GM19328 (cell line): ENCODE results near the gene VAMP3.

Source experiments
- ATAC-seq: cut with Tn5 transposase; IDR thresholded peaks from one replicate; pipeline ENCODE4 v1.9.1; 2021; ENCODE audit warnings: mild to moderate bottlenecking, moderate library complexity; ENCODE audit not compliant: unreplicated experiment

Gene VAMP3

GRCh38 chr1:7770997-7771822 is at the start of gene VAMP3:
Gene VAMP3 (plus strand): TSS chr1:7771296. CDS start chr1:7771384, 88 bp downstream.
- ATAC-seq: peak; percentile 77

- no peak for ATAC-seq
These were observed 49.0 kb upstream of the VAMP3 start for GRCh38 chr1:7721940-7722669.

GRCh38 chr1:7722670-7723012 is 48.5 kb upstream of the VAMP3 start:
- ATAC-seq: no peak

GRCh38 chr1:7726623-7727022 is 44.5 kb upstream of the VAMP3 start:
- no peak for ATAC-seq

DNA sequence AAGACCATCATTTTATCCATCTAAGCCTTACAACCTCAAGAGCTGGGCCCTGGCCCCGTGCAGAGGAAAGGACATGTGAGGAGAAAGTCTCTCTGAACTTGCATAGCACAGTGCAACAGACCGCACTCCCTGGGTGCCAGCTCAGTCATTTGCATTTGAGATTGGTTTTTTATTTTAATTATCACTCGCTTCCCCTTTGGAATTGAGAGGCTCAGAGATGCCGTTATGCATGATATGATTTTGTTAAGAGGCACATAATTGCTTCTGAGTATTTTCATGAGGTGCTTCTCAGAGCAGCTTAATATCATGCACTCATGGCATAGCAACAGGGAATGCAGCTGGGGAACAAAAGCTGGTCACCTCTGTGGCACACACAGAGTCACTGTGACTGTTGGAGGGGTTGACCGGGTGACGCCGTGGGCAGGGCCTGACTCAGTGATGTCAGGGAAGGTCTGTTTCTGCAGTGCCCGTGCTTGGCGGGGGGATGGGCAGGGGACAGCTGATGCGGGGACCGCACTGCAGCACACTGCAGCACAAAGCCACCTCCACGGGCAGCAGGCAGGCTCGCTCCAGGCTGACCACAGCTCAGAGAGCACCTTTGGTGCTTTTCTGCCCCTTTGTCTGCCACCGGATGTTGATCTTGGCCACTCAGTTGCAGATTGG is 43.2 kb upstream of the VAMP3 start:
- ATAC-seq: no peak

DNA sequence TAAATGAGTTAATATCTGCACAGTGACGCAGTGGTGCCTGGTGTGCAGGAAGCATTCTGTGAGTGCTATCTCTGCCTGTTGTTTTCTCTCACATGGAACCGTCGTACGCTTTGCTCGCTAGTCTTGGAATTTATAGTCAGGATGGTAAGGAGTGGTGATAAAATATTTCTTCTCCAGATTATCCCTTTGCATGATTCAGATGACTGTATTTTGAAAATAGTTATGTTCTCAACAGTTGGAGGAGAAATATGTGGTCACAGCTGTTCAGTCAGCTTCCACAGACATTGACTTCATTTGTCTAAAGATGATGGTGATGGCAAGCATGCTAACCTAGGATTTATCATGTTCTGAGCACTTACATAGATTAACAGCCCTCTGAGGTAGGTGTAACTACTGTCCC is 41.3 kb upstream of the VAMP3 start:
- ATAC-seq: no peak

- ATAC-seq: no peak
These were observed 38.8 kb upstream of the VAMP3 start for GRCh38 chr1:7732331-7732730.

GRCh38 chr1:7733276-7733675 is 37.8 kb upstream of the VAMP3 start:
- no peak for ATAC-seq

- no peak for ATAC-seq
These were observed 33.1 kb upstream of the VAMP3 start for GRCh38 chr1:7738044-7738443.

DNA sequence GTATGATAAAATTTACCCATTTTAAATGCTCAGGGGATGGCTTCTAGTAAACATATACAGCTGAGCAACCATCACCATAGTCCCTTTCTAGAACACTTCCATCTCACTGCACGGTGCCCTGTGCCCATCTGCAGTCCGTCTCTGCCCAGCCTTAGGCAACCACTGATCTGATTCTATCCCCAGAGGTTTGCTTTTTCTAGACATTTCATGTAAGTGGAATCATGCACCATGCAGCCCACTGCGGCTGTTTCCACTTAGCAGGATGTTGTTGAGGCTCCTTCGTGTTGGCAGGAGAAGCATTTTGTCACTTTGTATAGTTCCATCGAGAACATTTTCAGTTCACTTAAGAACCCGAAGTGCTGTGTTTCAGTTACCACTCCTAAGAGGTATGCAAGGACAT is 27.8 kb upstream of the VAMP3 start:
- ATAC-seq: no peak

GRCh38 chr1:7744882-7745281 is 26.2 kb upstream of the VAMP3 start:
- ATAC-seq: no peak

GRCh38 chr1:7745783-7746182 is 25.3 kb upstream of the VAMP3 start:
- no peak for ATAC-seq

GRCh38 chr1:7747605-7748004 is 23.5 kb upstream of the VAMP3 start:
- ATAC-seq: no peak

- no peak for ATAC-seq
These were observed 22.0 kb upstream of the VAMP3 start for GRCh38 chr1:7749126-7749525.

DNA sequence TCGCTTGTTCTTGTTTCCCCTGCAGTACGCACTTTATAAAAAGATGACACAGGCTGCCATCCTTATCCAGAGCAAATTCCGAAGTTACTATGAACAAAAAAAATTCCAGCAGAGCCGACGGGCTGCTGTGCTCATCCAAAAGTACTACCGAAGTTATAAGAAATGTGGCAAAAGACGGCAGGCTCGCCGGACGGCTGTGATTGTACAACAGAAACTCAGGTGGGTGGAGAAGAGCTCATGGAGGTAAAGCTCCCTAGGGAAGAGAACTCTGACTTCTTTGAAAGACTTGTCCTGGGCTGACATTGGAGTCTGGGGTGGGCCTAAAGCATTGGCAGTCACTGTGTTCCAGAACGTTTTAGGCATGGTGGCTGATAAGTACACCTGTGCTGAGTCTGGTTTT is 19.9 kb upstream of the VAMP3 start:
- no peak for ATAC-seq

GRCh38 chr1:7752512-7753417 is 18.3 kb upstream of the VAMP3 start:
- no peak for ATAC-seq

GRCh38 chr1:7753641-7754040 is 17.5 kb upstream of the VAMP3 start:
- no peak for ATAC-seq

GRCh38 chr1:7754234-7754633 is 16.9 kb upstream of the VAMP3 start:
- ATAC-seq: no peak

- no peak for ATAC-seq
These were observed 15.6 kb upstream of the VAMP3 start for GRCh38 chr1:7755448-7755847.

GRCh38 chr1:7760245-7760644 is 10.9 kb upstream of the VAMP3 start:
- ATAC-seq: no peak

GRCh38 chr1:7761103-7761502 is 10.0 kb upstream of the VAMP3 start:
- ATAC-seq: no peak
